GM12865 (cell line): Measurements from ENCODE around the gene DHRS9.

ENCODE experiments used
- DNase-seq: peaks from one replicate; pipeline ENCODE4 v3.0.0; 2010; ENCODE audit warnings: low read depth
- H3K4me3 ChIP-seq: 2 replicates; pipeline ENCODE4 v1.5.1; 2011; ENCODE audit warnings: mild to moderate bottlenecking, low read depth, low read length, control low read depth
- TF ChIP-seq, protein P1 (sequence below): IDR thresholded peaks from 2 replicates; pipeline ENCODE4 v1.5.1; 2011; ENCODE audit warnings: low read length, control low read depth, low read depth, inconsistent platforms; ENCODE audit not compliant: insufficient read depth; ENCODE audit errors: missing control alignments

DHRS9 gene

GRCh38 chr2:169065864-169066517, 3.4 kb upstream of the DHRS9 start:
- TF ChIP-seq, protein P1, sequence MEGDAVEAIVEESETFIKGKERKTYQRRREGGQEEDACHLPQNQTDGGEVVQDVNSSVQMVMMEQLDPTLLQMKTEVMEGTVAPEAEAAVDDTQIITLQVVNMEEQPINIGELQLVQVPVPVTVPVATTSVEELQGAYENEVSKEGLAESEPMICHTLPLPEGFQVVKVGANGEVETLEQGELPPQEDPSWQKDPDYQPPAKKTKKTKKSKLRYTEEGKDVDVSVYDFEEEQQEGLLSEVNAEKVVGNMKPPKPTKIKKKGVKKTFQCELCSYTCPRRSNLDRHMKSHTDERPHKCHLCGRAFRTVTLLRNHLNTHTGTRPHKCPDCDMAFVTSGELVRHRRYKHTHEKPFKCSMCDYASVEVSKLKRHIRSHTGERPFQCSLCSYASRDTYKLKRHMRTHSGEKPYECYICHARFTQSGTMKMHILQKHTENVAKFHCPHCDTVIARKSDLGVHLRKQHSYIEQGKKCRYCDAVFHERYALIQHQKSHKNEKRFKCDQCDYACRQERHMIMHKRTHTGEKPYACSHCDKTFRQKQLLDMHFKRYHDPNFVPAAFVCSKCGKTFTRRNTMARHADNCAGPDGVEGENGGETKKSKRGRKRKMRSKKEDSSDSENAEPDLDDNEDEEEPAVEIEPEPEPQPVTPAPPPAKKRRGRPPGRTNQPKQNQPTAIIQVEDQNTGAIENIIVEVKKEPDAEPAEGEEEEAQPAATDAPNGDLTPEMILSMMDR: no peak
- H3K4me3 ChIP-seq: no peak overlapping the region
- DNase-seq: no peak

- DNase-seq: no peak
- TF ChIP-seq, protein P1: no peak
- no peak overlapping the region for H3K4me3 ChIP-seq
Observed at GRCh38 chr2:169066897-169067296, 2.5 kb upstream of the DHRS9 start.

DNA sequence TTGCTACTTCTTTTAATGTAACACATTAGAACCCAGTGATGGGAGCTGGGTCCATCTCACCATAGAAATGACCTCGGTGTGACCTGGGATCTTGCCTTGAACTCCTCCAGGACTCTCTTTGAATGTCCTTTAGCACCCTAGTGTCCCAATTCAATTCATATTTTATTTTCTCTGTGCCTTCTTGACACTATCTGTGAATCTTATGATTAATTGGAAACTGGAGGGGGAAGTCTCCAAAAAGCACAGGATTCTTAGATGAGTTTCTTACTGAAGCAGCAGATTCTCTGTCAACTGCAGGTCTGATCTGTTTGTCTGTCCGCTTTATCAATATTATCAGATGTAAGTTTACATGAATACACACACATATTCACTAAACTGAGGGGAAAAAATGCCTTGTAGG, 470 bp downstream of the DHRS9 start:
- DNase-seq: no peak
- TF ChIP-seq, protein P1: no peak
- H3K4me3 ChIP-seq: no peak overlapping the region

DNA sequence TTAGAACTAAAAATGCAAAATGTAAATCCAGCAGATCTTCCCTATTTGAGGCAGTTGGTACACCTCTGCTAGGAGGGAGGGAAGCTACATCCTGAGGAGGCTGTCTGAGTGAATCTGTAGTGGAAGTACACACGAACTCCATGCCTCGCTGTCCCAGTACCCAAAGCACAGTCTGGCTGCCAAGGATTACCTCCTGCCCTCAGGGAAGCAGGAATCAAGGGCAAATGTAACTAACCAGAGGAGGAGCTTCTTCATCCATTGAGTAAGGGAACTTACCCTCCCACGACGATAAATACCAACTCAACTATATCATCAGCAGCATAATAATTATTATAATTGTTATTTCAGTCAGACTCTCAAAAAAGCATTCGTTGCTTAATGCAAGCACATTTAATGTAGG, 2.1 kb downstream of the DHRS9 start:
- no peak for DNase-seq
- TF ChIP-seq, protein P1: no peak
- H3K4me3 ChIP-seq: no peak overlapping the region

GRCh38 chr2:169072163-169072925, 3.0 kb downstream of the DHRS9 start:
- TF ChIP-seq, protein P1: no peak
- DNase-seq: no peak
- H3K4me3 ChIP-seq: no peak overlapping the region

DNA sequence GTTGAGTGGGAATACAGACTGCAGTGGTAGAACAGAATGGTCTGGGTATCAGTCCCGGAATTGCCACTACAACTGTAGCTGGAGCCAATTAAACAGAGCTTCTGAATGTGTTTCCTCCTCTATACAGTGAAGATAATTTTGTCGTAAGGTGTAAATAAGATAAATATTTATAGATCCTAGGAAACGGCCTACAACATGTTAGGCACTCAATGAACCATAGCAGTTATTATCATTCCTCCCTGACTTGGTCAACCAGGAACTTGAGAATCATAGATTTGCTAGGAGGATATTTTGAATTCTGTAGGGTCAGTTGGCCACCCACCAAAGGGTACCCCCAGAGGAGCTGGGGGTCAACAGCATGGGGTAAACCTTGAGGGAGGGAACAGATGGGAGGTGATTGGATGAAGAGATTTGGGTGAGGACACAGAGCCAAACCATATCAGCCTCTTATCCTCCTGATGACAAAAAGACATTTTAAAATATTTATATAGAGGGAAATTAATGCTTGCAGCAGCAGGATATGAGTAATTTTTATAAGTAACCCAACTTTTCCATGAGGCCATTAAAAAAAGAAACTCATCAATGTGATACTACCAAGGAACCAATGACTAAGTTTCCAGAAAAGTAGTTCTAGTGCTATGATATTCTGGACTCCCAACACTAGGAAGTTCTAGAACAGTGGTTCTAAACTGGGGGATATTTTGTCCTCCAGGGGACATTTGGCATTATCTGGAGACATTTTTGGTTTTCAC, 4.0 kb downstream of the DHRS9 start:
- TF ChIP-seq, protein P1: no peak
- no peak overlapping the region for H3K4me3 ChIP-seq
- no peak for DNase-seq
